GM12878 (cell line): ENCODE measurements around the gene FAM50A. TPM values are rescaled to one million over a fixed set of nuclear protein-coding genes. Genes with fewer than 3 reads are reported as not detected.

ENCODE experiments used
- ATAC-seq: fragments of 200-7000 bp; cut with Tn5 transposase; 3 replicates; pipeline ENCODE4 v1.9.1; 2020; ENCODE audit warnings: mild to moderate bottlenecking, moderate library complexity
- BruUV-seq: library from RNA; stranded (reverse); fragments of 400-500 nt; replicated peaks from 2 replicates; lab custom pipeline; 2021; lab: Mats Ljungman, UMichigan
- CTCF ChIA-PET: fragments of 300-600 bp; sonication (Branson Sonifier 250); formaldehyde crosslinking; extraction: SDS; loops from one replicate; lab custom pipeline; 2021; ENCODE audit warnings: inconsistent platforms; lab: Yijun Ruan, JAX
- POLR2A ChIA-PET: fragments of 350-600 bp; formaldehyde crosslinking; extraction: SDS; loops from one replicate; lab custom pipeline; 2021; ENCODE audit warnings: inconsistent platforms; lab: Charles Lee
- RAD21 ChIA-PET: fragments of 300-600 bp; sonication (Branson Sonifier 250); formaldehyde crosslinking; loops from one replicate; lab custom pipeline; 2023; ENCODE audit warnings: antibody characterized with exemption; ENCODE audit not compliant: unreplicated experiment; lab: Charles Lee
- SMC1A ChIA-PET: fragments of 300-600 bp; sonication (Branson Sonifier 250); formaldehyde crosslinking; loops from one replicate; lab custom pipeline; 2023; ENCODE audit not compliant: unreplicated experiment, uncharacterized antibody; lab: Charles Lee
- DNase-seq: peaks from one replicate; pipeline ENCODE4 v3.0.0-alpha.2; 2011; ENCODE audit warnings: low read depth, low spot score
- FAIRE-seq: peaks from 3 replicates; lab custom pipeline; 2011; peaks lifted over from hg19 to GRCh38; lab: Jason Lieb, UNC
- H2AFZ ChIP-seq: 2 replicates; pipeline ENCODE4 v1.6.0; 2011; ENCODE audit warnings: low read depth, low read length, control low read depth; ENCODE audit not compliant: control insufficient read depth
- H3K27ac ChIP-seq: 2 replicates; pipeline ENCODE4 v1.5.1; 2011; ENCODE audit warnings: control low read depth; ENCODE audit not compliant: control insufficient read depth, insufficient read depth
- H3K27me3 ChIP-seq, 2 experiments: replicated peaks in 1 of 2; 2 replicates each; pipeline versions ENCODE4 v1.6.0 to v1.6.1; 2011; ENCODE audit warnings: low read length in 1 of 2; ENCODE audit not compliant: control insufficient read depth in 2 of 2, insufficient read depth in 2 of 2
- H3K36me3 ChIP-seq, 2 experiments: 2 replicates each; pipeline ENCODE4 v1.5.1; 2011; ENCODE audit warnings: low read length in 1 of 2; ENCODE audit not compliant: control insufficient read depth in 2 of 2, insufficient read depth in 2 of 2
- H3K4me1 ChIP-seq: 2 replicates; pipeline ENCODE4 v1.6.1; 2011; ENCODE audit warnings: mild to moderate bottlenecking, low read length, moderate library complexity, mixed read lengths; ENCODE audit not compliant: control insufficient read depth, insufficient read depth
- H3K4me2 ChIP-seq: 2 replicates; pipeline ENCODE4 v1.6.0; 2011; ENCODE audit warnings: control low read depth; ENCODE audit not compliant: control insufficient read depth, insufficient read depth
- H3K4me3 ChIP-seq: fragments of 200-600 bp; sonication (generic); 2 replicates; pipeline ENCODE4 v1.5.1; 2016
- H3K79me2 ChIP-seq: 2 replicates; pipeline ENCODE4 v1.6.0; 2011; ENCODE audit warnings: low read length; ENCODE audit not compliant: control insufficient read depth, insufficient read depth
- H3K9ac ChIP-seq: 2 replicates; pipeline ENCODE4 v1.8.0; 2011; ENCODE audit warnings: low read length, control low read depth, mixed read lengths; ENCODE audit not compliant: control insufficient read depth, insufficient read depth
- H3K9me3 ChIP-seq: replicated peaks from 3 replicates; pipeline ENCODE4 v1.5.1; 2011; ENCODE audit warnings: mild to moderate bottlenecking, low read length; ENCODE audit not compliant: control insufficient read depth, insufficient read depth
- H4K20me1 ChIP-seq: 2 replicates; pipeline ENCODE4 v1.6.0; 2011; ENCODE audit not compliant: control insufficient read depth, insufficient read depth
- CHD2 ChIP-seq: IDR thresholded peaks from 2 replicates; pipeline ENCODE4 v1.6.1; 2011; ENCODE audit warnings: low read depth, low read length, improper control_type of control experiment, borderline replicate concordance
- CREM ChIP-seq: IDR thresholded peaks from 2 replicates; pipeline ENCODE4 v1.6.1; 2014; ENCODE audit warnings: antibody characterized with exemption, low read depth
- HCFC1 ChIP-seq: fragments of 150-350 bp; IDR thresholded peaks from 2 replicates; pipeline ENCODE4 v1.6.1; 2014; ENCODE audit warnings: low read length
- NFXL1 ChIP-seq: fragments of 450-650 bp; IDR thresholded peaks from 2 replicates; pipeline ENCODE4 v1.6.1; 2017; ENCODE audit warnings: antibody characterized with exemption, mild to moderate bottlenecking, borderline replicate concordance
- NR2F1 ChIP-seq: fragments of 450-650 bp; conservative IDR thresholded peaks from 2 replicates; pipeline ENCODE4 v1.6.1; 2017; ENCODE audit warnings: mild to moderate bottlenecking
- POLR2AphosphoS2 ChIP-seq: IDR thresholded peaks from 2 replicates; pipeline ENCODE4 v1.6.1; 2011; ENCODE audit warnings: low read depth, mild to moderate bottlenecking, low read length, improper control_type of control experiment, moderate library complexity
- RFX5 ChIP-seq: IDR thresholded peaks from 2 replicates; pipeline ENCODE4 v1.6.1; 2011; ENCODE audit warnings: low read depth, low read length, improper control_type of control experiment
- SIX5 ChIP-seq: IDR thresholded peaks from 2 replicates; pipeline ENCODE4 v1.6.1; 2011; ENCODE audit warnings: mild to moderate bottlenecking, low read depth, low read length, moderate library complexity; ENCODE audit not compliant: severe bottlenecking
- SMARCA5 ChIP-seq: fragments of 450-650 bp; IDR thresholded peaks from 2 replicates; pipeline ENCODE4 v1.6.1; 2017; ENCODE audit warnings: mild to moderate bottlenecking
- SUZ12 ChIP-seq: fragments of 200-600 bp; sonication (generic); IDR thresholded peaks from one replicate; pipeline ENCODE4 v1.6.1; 2018; ENCODE audit warnings: antibody characterized with exemption, mild to moderate bottlenecking; ENCODE audit not compliant: unreplicated experiment
- ZNF274 ChIP-seq: IDR thresholded peaks from one replicate; pipeline ENCODE4 v1.8.0; 2011; ENCODE audit not compliant: insufficient read length, insufficient read depth
- WGBS: methylation state at CpG from one replicate; pipeline ENCODE4 v1.1.6; 2016; ENCODE audit warnings: low lambda C conversion rate; ENCODE audit not compliant: insufficient replicate concordance, insufficient coverage; ENCODE audit errors: missing lambda C conversion rate; 5-methylcytosine and 5-hydroxymethylcytosine counted together
- in situ Hi-C: fragments of 300-500 bp; cut with MboI; formaldehyde crosslinking; loops from 9 replicates; pipeline ENCODE4 v1.14.3; 2018; ENCODE audit warnings: mixed read lengths
- intact Hi-C: fragments of 100-400 bp; cut with micrococcal nuclease; formaldehyde crosslinking; loops from one replicate; pipeline ENCODE4 v1.14.2; 2022; ENCODE audit not compliant: unreplicated experiment
- polyA plus RNA-seq, 11 experiments: library from polyadenylated mRNA; depleted of rRNA in 4 of 11; unstranded in 6 of 11; stranded (reverse) in 5 of 11; fragments of >200 nt; fragmentation: Nextera tagmentation in 4 of 11; fragmentation: Illumina TruSeq in 1 of 11; extraction: Ambion mirVana in 4 of 11; extraction: Trizol in 1 of 11; gene quantifications; 1 replicate in 1 of 11; 2 replicates in 10 of 11; pipeline versions ENCODE4 v1.2.1 to v1.2.3, GENCODE V29; 2011 to 2016; ENCODE audit warnings: inconsistent platforms in 2 of 11, missing spikeins in 2 of 11, low read depth in 1 of 11
- total RNA-seq, 4 experiments: library from RNA; depleted of rRNA in 3 of 4; stranded (reverse); fragments of >200 nt in 3 of 4; fragmentation: Illumina TruSeq in 1 of 4; extraction: Trizol in 1 of 4; gene quantifications; 2 replicates each; pipeline versions ENCODE4 v1.2.1 to v1.2.3, GENCODE V29; 2013 to 2021
- TF ChIP-seq, protein P1 (sequence below): fragments of 450-650 bp; IDR thresholded peaks from 2 replicates; pipeline ENCODE4 v1.6.1; 2017; ENCODE audit warnings: antibody characterized with exemption, mild to moderate bottlenecking, moderate library complexity
- TF ChIP-seq, protein P2 (sequence below): fragments of 450-650 bp; IDR thresholded peaks from 2 replicates; pipeline ENCODE4 v1.6.1; 2016; ENCODE audit warnings: mild to moderate bottlenecking
- TF ChIP-seq, protein P3 (sequence below): IDR thresholded peaks from 2 replicates; pipeline ENCODE4 v1.6.1; 2011; ENCODE audit warnings: borderline replicate concordance, low read depth, mild to moderate bottlenecking, moderate library complexity, mixed read lengths, low read length; ENCODE audit not compliant: insufficient read depth; ENCODE audit errors: extremely low read length
- TF ChIP-seq, protein P4 (sequence below): fragments of 450-650 bp; IDR thresholded peaks from 2 replicates; pipeline ENCODE4 v1.6.1; 2017; ENCODE audit warnings: borderline replicate concordance

FAM50A gene
- total and polyA plus RNA-seq, 10 of the 15 experiments (the other 5 are each of a cell fraction or from before 2014, with no cell fraction given), result 4.2 to 46.7 (median 34.6) TPM

DNA sequence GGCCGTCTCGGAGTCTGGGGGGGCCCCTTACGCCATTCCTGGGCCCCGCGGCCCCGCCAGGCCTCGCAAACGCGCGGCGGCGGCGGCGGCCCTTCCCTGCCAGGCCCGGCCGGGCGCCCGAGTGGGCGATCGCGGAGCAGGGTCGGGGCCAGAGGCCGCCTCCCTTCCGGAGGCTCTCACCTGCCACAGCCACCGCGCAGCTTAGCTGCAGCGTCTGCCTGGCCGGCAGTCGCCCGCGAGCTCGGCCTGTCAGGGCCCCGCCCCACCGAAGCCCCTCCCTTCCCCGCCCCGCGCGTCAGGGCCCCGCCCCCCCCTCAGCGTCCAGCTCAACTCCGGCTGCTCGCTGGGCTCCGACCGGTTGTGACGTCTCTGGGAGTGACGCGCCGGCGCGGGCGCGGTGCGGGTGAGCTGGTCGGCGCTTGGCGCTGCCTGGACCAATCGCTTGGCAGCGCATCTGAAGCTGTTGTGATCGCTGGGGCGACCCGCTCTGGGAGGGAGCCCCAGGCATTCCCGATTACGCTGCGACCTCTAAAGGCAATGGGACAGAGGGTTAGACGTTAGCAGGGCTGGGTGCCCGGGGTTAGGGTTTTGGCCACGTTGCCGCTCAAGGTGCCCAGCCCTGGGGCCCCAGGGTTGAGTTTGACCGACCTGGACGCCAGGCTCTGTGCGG is 46.6 kb downstream of the FAM50A start, which contains the start of gene SLC10A3:
TSS of gene SLC10A3 (minus strand) at position 216 of the 670 bp plus-strand sequence. CDS start 1,689 bp downstream, outside the sequence.
- H3K4me3 ChIP-seq, result peak within 1 kb of the TSS; percentile 74
- peaks cover 10% of the 10 kb centered on the region for H3K79me2 ChIP-seq
- H3K4me1 ChIP-seq, result peaks cover under 1% of the 10 kb centered on the region; the same call in 1 of the 2 replicates
- CTCF ChIA-PET, result interaction anchor here (1.0 to 2.4 kb wide), 3 partner anchors 9 to 37 kb away, joined by 3 to 13 read pairs (median 5); no protein-coding TSS in a partner anchor
- peak within 1 kb of the TSS; percentile 76 for H3K27ac ChIP-seq
- peak within 1 kb of the TSS; percentile 84 for H3K4me2 ChIP-seq
- ATAC-seq (peak; percentile 91), FAIRE-seq (peak; percentile 81), DNase-seq (peak; percentile 67)
- intact Hi-C loops, result loop anchor here (1.0 kb wide), 1 partner anchor 37 kb away; no protein-coding TSS in a partner anchor
- H3K36me3 ChIP-seq, result peaks cover 0 to 2% of the 10 kb centered on the region in 2 experiments; a peak in 1 of 4 replicates
- RAD21 ChIA-PET, result interaction anchor here (0.6 to 1.9 kb wide), 9 partner anchors 12 to 117 kb away, joined by 3 to 7 read pairs (median 5); partner anchors contain the start of genes FAM3A, LAGE3 and RPL10
- H3K27me3 ChIP-seq, result no peaks in the 10 kb centered on the region
- no TSS peak for BruUV-seq
- H3K9ac ChIP-seq, result peak within 1 kb of the TSS; percentile 80
- POLR2A ChIA-PET, result interaction anchor here (0.6 to 3.3 kb wide), 15 partner anchors 9 to 121 kb away, joined by 3 to 14 read pairs (median 4); partner anchors contain the start of genes EMD, FAM3A and RPL10
- SMC1A ChIA-PET, result interaction anchor here (0.9 to 2.2 kb wide), 5 partner anchors 9 to 117 kb away, joined by 3 to 7 read pairs (median 4); partner anchors contain the start of genes ATP6AP1 and FAM3A
- in situ Hi-C loops, result no loop called here
- H3K9me3 ChIP-seq, result no peaks in the 10 kb centered on the region; the same call in 2 of the 3 replicates
- peak within 1 kb of the TSS; percentile 77 for H2AFZ ChIP-seq
- 35% methylated on average over 51 of the region's 71 CpGs for WGBS
- no peaks in the 10 kb centered on the region for H4K20me1 ChIP-seq
- TF ChIP-seq CREM, result peak; percentile 67; the same call in 1 of the 2 replicates
- TF ChIP-seq, protein P1, sequence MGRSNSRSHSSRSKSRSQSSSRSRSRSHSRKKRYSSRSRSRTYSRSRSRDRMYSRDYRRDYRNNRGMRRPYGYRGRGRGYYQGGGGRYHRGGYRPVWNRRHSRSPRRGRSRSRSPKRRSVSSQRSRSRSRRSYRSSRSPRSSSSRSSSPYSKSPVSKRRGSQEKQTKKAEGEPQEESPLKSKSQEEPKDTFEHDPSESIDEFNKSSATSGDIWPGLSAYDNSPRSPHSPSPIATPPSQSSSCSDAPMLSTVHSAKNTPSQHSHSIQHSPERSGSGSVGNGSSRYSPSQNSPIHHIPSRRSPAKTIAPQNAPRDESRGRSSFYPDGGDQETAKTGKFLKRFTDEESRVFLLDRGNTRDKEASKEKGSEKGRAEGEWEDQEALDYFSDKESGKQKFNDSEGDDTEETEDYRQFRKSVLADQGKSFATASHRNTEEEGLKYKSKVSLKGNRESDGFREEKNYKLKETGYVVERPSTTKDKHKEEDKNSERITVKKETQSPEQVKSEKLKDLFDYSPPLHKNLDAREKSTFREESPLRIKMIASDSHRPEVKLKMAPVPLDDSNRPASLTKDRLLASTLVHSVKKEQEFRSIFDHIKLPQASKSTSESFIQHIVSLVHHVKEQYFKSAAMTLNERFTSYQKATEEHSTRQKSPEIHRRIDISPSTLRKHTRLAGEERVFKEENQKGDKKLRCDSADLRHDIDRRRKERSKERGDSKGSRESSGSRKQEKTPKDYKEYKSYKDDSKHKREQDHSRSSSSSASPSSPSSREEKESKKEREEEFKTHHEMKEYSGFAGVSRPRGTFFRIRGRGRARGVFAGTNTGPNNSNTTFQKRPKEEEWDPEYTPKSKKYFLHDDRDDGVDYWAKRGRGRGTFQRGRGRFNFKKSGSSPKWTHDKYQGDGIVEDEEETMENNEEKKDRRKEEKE, result no peak
- TF ChIP-seq HCFC1, result peak; percentile 41; the same call in 1 of the 2 replicates
- TF ChIP-seq, protein P2, sequence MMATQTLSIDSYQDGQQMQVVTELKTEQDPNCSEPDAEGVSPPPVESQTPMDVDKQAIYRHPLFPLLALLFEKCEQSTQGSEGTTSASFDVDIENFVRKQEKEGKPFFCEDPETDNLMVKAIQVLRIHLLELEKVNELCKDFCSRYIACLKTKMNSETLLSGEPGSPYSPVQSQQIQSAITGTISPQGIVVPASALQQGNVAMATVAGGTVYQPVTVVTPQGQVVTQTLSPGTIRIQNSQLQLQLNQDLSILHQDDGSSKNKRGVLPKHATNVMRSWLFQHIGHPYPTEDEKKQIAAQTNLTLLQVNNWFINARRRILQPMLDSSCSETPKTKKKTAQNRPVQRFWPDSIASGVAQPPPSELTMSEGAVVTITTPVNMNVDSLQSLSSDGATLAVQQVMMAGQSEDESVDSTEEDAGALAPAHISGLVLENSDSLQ, result peak; percentile 75
- no peak for TF ChIP-seq SIX5
- 0 out of 2 replicates have a peak, but pooled peaks have one; percentile 25 for TF ChIP-seq SMARCA5
- 0 out of 2 replicates have a peak, but pooled peaks have one; percentile 29 for TF ChIP-seq NFXL1
- 0 out of 2 replicates have a peak, but pooled peaks have one; percentile 16 for TF ChIP-seq RFX5
- TF ChIP-seq ZNF274, result no peak
- TF ChIP-seq POLR2AphosphoS2, result 0 out of 2 replicates have a peak, but pooled peaks have one; percentile 23
- TF ChIP-seq, protein P3, sequence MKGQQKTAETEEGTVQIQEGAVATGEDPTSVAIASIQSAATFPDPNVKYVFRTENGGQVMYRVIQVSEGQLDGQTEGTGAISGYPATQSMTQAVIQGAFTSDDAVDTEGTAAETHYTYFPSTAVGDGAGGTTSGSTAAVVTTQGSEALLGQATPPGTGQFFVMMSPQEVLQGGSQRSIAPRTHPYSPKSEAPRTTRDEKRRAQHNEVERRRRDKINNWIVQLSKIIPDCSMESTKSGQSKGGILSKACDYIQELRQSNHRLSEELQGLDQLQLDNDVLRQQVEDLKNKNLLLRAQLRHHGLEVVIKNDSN, result no peak
- TF ChIP-seq, protein P4, sequence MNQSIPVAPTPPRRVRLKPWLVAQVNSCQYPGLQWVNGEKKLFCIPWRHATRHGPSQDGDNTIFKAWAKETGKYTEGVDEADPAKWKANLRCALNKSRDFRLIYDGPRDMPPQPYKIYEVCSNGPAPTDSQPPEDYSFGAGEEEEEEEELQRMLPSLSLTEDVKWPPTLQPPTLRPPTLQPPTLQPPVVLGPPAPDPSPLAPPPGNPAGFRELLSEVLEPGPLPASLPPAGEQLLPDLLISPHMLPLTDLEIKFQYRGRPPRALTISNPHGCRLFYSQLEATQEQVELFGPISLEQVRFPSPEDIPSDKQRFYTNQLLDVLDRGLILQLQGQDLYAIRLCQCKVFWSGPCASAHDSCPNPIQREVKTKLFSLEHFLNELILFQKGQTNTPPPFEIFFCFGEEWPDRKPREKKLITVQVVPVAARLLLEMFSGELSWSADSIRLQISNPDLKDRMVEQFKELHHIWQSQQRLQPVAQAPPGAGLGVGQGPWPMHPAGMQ, result no peak
- TF ChIP-seq NR2F1, result peak; percentile 70
- no peak for TF ChIP-seq SUZ12
- no peak for TF ChIP-seq CHD2
